HUES48 (cell line): ENCODE data around the gene THRB.

ENCODE experiments used
- H3K27ac ChIP-seq: one replicate; pipeline ENCODE4 v1.7.0; 2013; ENCODE audit warnings: low read depth, low read length, inconsistent platforms
- H3K27me3 ChIP-seq: 2 replicates; pipeline ENCODE4 v1.6.1; 2013; ENCODE audit warnings: mild to moderate bottlenecking, low read length; ENCODE audit not compliant: control insufficient read depth, insufficient read depth
- H3K36me3 ChIP-seq: 2 replicates; pipeline ENCODE4 v1.6.1; 2013; ENCODE audit warnings: low read length; ENCODE audit not compliant: control insufficient read depth, insufficient read depth
- H3K4me1 ChIP-seq: 2 replicates; pipeline ENCODE4 v1.6.1; 2013; ENCODE audit warnings: mild to moderate bottlenecking, low read length; ENCODE audit not compliant: control insufficient read depth, insufficient read depth
- H3K4me3 ChIP-seq: 2 replicates; pipeline ENCODE4 v1.5.1; 2013; ENCODE audit warnings: mild to moderate bottlenecking, low read depth, low read length
- H3K9ac ChIP-seq: 2 replicates; pipeline ENCODE4 v1.6.1; 2013; ENCODE audit warnings: mild to moderate bottlenecking, low read depth, low read length, moderate library complexity
- H3K9me3 ChIP-seq: 2 replicates; pipeline ENCODE4 v1.6.1; 2013; ENCODE audit warnings: low read length; ENCODE audit not compliant: control insufficient read depth, insufficient read depth

Gene THRB

DNA sequence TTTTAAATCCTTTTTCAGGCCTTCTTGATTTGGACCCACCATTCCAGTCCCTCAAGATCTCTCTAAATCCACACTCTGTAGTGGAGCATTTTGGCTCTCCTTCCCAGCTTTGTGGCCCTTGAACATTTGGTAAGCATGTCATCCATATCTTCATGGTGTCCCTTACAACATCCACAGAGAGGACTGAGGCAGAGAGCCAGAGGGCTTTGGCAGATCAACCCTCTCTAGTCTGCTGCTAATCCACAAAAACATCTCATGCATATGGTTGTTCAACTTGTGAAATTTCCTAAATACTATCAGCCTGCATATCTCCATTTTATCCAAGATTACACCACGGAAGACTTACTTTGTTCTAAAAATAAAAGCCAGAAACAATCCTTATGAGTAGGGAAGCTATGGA lies 23.2 kb downstream of the THRB start:
- Histone ChIP-seq H3K9ac (no peak overlapping the region), H3K27ac (no peak overlapping the region), H3K4me3 (no peak overlapping the region), H3K36me3 (no peaks in the 10 kb centered on the region), H3K27me3 (no peaks in the 10 kb centered on the region), H3K4me1 (peaks cover 12% of the 10 kb centered on the region), H3K9me3 (no peaks in the 10 kb centered on the region)

DNA sequence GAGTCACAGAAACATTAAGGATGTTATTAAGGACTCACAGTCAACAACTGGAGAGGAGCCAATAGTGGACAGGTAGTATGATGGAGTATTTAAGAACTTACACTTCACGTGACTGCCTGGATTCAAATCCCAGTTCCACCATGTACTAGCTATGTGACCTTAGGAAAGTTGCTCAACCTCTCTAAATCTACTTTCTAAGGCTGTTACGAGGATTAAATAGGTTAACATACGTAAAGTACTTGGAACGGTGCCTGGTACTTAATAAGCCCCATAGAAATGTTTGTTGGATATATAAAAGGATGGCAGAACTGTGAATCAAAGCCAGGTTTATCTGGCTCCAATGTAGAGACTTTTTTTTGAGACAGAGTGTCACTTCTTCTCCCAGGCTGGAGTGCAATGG lies 24.4 kb downstream of the THRB start:
- Histone ChIP-seq H3K9ac (no peak overlapping the region), H3K36me3 (no peaks in the 10 kb centered on the region), H3K27me3 (no peaks in the 10 kb centered on the region), H3K9me3 (no peaks in the 10 kb centered on the region), H3K4me3 (no peak overlapping the region), H3K27ac (no peak overlapping the region), H3K4me1 (no peaks in the 10 kb centered on the region)

DNA sequence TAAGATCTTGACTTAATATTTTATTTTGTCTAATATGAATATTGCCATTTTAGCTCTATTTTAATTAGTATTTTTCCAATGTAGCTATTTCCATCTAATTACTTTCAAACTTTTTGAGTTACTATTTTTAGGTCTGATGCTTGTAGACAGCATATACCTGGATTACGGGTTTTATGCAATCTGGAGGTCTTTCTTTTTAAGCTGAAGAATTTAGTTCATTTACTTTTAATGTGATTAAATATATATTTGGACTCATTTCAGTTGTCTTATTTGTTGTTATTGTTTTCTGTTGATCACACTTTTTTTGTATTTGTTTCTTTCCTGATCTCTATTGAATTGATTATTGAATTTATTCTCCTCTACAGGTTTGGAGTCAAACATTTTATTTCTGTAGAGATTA lies 30.3 kb downstream of the THRB start:
- Histone ChIP-seq H3K36me3 (no peaks in the 10 kb centered on the region), H3K27ac (no peak overlapping the region), H3K27me3 (no peaks in the 10 kb centered on the region), H3K9me3 (no peaks in the 10 kb centered on the region), H3K4me1 (no peaks in the 10 kb centered on the region), H3K4me3 (no peak overlapping the region), H3K9ac (no peak overlapping the region)

DNA sequence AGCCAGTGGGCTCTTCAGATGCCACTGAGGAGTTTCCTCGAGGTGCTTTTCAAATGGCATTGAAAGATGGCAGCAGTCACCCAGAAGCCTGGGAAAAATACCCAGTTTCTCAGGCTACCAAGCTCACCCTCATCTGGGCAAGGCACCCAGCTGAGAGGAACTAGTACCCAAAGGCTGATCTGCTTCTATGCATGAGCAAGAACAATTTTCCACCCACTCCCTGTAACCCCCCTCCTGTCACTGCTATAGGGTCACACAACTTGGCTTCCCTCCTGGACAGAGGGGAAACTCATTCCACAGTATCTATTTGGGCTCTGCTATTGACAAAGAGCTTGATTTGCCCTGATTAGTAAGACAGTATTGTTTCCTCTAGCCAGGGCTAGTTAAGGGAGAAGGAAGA lies 31.9 kb downstream of the THRB start:
- Histone ChIP-seq H3K27me3 (no peaks in the 10 kb centered on the region), H3K4me3 (no peak overlapping the region), H3K9ac (no peak overlapping the region), H3K4me1 (no peaks in the 10 kb centered on the region), H3K27ac (no peak overlapping the region), H3K9me3 (no peaks in the 10 kb centered on the region), H3K36me3 (no peaks in the 10 kb centered on the region)

DNA sequence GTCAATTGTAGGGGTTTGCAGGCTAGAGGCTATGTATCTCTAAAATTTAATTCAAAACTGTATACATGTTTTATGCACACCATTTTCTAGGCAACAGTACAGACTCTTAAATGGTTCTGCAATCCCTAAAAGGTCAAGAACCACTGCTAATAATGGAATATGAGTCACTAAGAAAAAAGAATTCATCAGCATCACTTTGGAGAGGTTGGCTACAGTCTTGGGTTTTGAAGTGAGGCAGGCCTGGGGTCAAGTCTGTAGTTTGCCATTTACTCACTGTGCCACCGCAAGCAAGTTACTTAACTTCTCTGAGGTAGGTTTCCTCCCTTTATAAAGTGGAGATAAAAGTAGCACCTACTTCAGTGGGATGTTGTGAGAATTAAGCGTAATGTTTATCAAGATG lies 33.7 kb downstream of the THRB start:
- H3K4me3 ChIP-seq = no peak overlapping the region

DNA sequence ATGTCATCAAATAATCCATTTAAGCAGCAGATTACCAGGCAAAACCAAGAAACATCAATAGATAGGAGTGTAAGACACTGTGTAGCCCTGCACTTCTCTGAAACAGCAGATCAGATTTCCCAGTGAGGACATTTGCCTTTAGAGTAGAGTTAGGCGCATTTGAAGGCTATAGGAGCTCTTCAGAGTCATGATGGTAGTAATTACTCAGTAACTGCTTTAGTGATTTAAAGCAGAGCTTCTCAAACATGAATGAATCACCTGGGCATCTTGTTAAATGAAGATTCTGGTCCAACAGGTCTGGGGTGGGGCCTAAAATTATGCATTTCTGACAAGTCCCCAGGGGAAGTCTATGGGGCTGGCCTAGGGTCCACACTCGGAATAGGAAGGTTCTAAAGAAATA lies 36.9 kb downstream of the THRB start:
- Histone ChIP-seq H3K9ac (no peak overlapping the region), H3K27ac (no peak overlapping the region), H3K9me3 (no peaks in the 10 kb centered on the region), H3K4me1 (no peaks in the 10 kb centered on the region), H3K4me3 (no peak overlapping the region), H3K27me3 (no peaks in the 10 kb centered on the region), H3K36me3 (no peaks in the 10 kb centered on the region)

More for the DNA sequence above, 33.7 kb downstream of the THRB start:
- H3K9me3 ChIP-seq = no peaks in the 10 kb centered on the region
- H3K9ac ChIP-seq = no peak overlapping the region
- H3K27me3 ChIP-seq = no peaks in the 10 kb centered on the region
- H3K4me1 ChIP-seq = no peaks in the 10 kb centered on the region
- no peak overlapping the region for H3K27ac ChIP-seq
- H3K36me3 ChIP-seq = no peaks in the 10 kb centered on the region

DNA sequence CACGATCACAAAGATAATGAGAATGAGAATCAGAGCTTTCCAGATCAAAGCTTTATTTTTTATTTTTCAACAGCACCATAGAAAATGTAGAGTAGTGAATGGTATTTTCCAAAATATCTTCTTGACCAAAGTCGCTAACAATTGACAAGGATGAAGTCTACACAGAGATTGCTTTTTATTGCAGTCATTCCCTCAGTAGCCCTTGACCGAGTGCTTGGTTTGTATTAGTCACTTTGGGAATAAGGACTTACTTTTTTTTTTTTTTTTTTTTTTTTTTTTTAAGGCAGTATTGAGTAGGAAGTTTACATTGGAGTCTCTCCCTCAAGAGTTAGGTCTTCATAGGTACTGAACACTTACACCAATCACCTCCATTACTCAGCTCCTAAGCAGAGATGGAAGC lies 39.8 kb downstream of the THRB start:
- Histone ChIP-seq H3K9me3 (no peaks in the 10 kb centered on the region), H3K4me1 (no peaks in the 10 kb centered on the region), H3K4me3 (no peak overlapping the region), H3K27ac (no peak overlapping the region), H3K27me3 (no peaks in the 10 kb centered on the region), H3K9ac (no peak overlapping the region), H3K36me3 (no peaks in the 10 kb centered on the region)

DNA sequence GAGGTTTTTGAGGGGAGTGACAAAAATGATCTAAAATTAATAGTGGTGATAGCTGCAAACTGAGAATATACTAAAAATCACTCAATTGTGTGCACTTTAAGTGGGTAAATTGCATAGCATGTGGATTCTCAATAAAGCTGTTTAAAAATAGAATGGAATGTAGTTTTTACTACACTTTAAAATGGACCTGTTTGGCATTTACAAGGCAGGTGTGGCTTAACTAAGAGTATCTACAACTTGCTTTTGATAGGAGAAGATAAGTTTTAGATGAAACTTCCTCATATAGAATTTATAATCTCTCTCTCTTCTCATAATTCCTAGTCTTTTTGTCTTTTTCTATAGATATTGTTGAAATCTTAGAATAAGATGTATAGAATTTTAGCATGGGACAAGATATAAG lies 40.3 kb downstream of the THRB start:
- H3K4me3 ChIP-seq = no peak overlapping the region
- H3K9me3 ChIP-seq = no peaks in the 10 kb centered on the region
- H3K9ac ChIP-seq = no peak overlapping the region
- H3K27ac ChIP-seq = no peak overlapping the region
- H3K4me1 ChIP-seq = no peaks in the 10 kb centered on the region
- no peaks in the 10 kb centered on the region for H3K27me3 ChIP-seq
- no peaks in the 10 kb centered on the region for H3K36me3 ChIP-seq

DNA sequence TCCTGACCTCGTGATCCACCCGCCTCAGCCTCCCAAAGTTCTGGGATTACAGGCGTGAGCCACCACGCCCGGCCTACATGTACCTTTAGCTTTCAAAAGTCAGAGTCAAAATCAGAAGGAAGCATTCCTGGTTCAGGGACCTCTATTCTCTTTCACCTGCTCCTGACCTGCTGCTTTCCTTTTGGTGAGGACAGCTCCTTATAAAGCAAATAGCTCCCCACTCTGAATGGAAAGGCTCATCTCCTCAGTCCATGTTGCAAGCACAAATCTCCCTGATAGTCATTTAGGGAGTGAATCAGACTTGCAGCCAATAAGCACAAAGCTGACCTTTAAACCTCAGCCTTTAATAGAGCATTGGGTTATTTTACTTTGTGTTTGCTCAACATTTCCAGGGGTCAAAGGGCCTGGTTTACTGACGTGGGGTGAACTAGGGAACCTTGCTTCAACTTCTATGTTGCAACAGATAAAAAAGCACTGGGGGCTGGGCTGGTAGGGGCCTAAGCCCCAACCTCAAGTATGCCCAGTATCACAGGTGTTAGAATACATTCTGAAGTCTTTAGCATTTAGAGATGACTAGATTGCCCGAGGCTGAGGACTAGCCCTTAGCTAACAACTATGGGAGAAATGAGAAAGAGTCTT lies 43.1 kb downstream of the THRB start:
- no peak overlapping the region for H3K4me3 ChIP-seq
- no peaks in the 10 kb centered on the region for H3K4me1 ChIP-seq
- H3K9ac ChIP-seq = no peak overlapping the region
- H3K27ac ChIP-seq = no peak overlapping the region
- no peaks in the 10 kb centered on the region for H3K9me3 ChIP-seq
- no peaks in the 10 kb centered on the region for H3K27me3 ChIP-seq
- no peaks in the 10 kb centered on the region for H3K36me3 ChIP-seq

DNA sequence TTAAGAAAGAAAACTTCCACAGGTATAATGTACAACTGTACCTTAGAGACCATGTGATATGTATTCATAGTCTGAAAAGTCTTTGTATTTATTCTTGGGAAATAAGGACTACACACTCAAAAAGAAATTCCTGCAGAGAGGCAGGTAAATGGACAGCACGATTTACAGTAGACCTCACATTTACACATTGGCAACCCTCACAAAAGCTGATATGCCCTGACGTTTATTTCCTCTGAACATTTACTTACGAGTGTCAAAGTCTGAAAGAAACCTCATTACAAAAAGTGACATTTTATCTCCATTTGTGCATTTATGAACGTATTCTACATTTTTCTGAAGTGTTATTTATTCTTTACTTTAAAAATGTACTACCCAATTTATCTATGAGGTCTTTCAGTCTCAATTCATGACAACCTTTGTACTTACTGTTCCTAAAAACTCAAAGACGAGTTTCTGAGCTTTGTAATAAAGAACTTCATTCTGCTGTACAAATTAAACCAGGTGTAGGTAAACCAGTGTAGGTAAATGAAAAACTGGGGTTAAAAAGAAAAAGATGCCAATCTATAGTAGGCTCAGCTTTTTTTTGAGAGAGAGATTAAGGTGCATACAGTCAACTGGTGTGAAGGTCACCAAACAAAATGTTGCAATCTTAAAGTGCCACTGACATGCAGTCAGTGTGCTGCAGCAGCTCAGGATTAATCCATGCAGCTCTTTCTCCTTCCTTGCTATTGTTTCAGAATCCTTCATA lies 44.3 kb downstream of the THRB start:
- H3K4me3 ChIP-seq = no peak overlapping the region
- no peaks in the 10 kb centered on the region for H3K27me3 ChIP-seq
- no peaks in the 10 kb centered on the region for H3K9me3 ChIP-seq
- H3K9ac ChIP-seq = no peak overlapping the region
- no peak overlapping the region for H3K27ac ChIP-seq
- no peaks in the 10 kb centered on the region for H3K36me3 ChIP-seq
- H3K4me1 ChIP-seq = no peaks in the 10 kb centered on the region

DNA sequence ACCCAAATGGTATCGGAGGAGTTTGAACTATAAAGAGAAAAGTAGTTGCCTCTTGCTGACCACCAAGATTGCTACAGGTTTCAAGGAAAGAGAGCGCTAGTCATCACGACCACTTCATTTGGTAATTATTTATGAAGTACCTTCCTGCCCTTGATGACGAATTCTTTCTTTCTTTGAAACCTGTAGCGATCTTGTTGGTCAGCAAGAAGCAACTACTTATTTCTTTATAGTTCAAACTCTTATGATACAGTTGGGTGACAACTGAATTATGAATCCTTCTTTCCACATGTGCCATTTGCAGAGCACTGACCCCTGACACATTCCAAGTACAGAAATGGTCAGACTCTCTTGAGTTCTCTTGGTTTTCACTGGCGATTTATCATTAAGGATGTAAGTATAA lies 46.8 kb downstream of the THRB start:
- H3K4me1 ChIP-seq = no peaks in the 10 kb centered on the region
- no peak overlapping the region for H3K4me3 ChIP-seq
- no peak overlapping the region for H3K27ac ChIP-seq
- no peaks in the 10 kb centered on the region for H3K27me3 ChIP-seq
- no peaks in the 10 kb centered on the region for H3K9me3 ChIP-seq
- no peaks in the 10 kb centered on the region for H3K36me3 ChIP-seq
- no peak overlapping the region for H3K9ac ChIP-seq
